Measurements from ENCODE around the gene CALML5. TPM values are rescaled to one million over a fixed set of nuclear protein-coding genes. Genes with fewer than 3 reads are reported as not detected.

CALML5 gene
- total RNA-seq, 3 donors from 2014 or later = 31.0 to 31.1 TPM; not detected in 1

DNA sequence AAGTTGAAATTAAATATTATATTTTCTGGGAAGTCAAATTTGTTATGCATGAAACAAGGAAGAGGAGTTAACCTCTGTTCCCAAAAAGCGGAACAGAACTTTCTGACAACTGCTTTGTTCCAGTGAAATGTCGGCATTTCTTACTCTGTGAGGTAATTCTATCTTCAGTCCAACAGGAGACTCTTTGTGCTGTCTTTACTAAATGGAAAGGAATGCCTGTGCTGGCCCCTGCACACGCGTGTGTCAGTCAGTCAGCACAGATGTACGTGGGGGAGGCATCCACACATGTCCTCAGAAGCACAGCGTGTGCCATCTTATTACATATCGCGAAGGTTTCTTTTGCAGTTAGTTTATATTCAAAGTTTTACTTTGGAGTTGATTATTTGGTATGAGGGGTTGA lies 49.5 kb downstream of the CALML5 start:
- Histone ChIP-seq H3K36me3 (peaks cover under 1% of the 10 kb centered on the region), H3K4me3 (peak overlapping the region; percentile 43 to 68 (median 57)), H3K27me3 (no peaks in the 10 kb centered on the region), H3K4me1 (no peaks in the 10 kb centered on the region), H3K27ac (peak overlapping the region in 1 of 2 donors; percentile 91), H3K9me3 (no peaks in the 10 kb centered on the region)
- peak in 2 of 3 donors; percentile 32 to 61 for TF ChIP-seq POLR2AphosphoS5 (IDR thresholded peaks at IDR 0.05)
- TF ChIP-seq, protein P1, sequence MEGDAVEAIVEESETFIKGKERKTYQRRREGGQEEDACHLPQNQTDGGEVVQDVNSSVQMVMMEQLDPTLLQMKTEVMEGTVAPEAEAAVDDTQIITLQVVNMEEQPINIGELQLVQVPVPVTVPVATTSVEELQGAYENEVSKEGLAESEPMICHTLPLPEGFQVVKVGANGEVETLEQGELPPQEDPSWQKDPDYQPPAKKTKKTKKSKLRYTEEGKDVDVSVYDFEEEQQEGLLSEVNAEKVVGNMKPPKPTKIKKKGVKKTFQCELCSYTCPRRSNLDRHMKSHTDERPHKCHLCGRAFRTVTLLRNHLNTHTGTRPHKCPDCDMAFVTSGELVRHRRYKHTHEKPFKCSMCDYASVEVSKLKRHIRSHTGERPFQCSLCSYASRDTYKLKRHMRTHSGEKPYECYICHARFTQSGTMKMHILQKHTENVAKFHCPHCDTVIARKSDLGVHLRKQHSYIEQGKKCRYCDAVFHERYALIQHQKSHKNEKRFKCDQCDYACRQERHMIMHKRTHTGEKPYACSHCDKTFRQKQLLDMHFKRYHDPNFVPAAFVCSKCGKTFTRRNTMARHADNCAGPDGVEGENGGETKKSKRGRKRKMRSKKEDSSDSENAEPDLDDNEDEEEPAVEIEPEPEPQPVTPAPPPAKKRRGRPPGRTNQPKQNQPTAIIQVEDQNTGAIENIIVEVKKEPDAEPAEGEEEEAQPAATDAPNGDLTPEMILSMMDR (IDR thresholded peaks at IDR 0.05) = peak; percentile 37 to 43 (median 41)
- TF ChIP-seq POLR2A (IDR thresholded peaks at IDR 0.05) = no peak
- DNase-seq (ENCODE audit: low spot score in 2 of 2) = no peak
- intact Hi-C loops (cut with DNase I; ENCODE audit: low total_unique reads) = loop anchor here (10.0 kb wide), 1 partner anchor 175 kb away; no protein-coding TSS in a partner anchor

DNA sequence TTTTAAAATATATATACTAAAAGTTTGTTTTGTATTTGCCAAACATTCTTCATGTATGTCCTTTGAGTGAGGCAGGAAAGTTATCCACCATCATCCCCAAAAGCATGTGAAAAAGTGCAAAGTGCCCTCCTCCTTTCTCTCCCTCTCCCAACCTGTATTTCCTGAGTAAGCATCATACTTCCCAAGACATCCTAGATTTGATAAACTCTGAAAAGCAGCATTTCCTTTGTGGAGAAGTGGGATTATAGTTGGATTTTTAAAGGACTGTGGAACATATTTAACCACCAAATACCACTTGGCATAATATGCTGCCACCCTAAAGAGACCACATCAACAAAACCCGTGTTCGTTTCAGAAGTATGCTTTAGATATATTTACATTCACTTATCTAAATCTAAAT lies 50.1 kb downstream of the CALML5 start:
- TF ChIP-seq POLR2AphosphoS5 (IDR thresholded peaks at IDR 0.05) = no peak
- TF ChIP-seq POLR2A (IDR thresholded peaks at IDR 0.05) = no peak
- TF ChIP-seq, protein P1 (IDR thresholded peaks at IDR 0.05) = no peak
- intact Hi-C loops (cut with DNase I; ENCODE audit: low total_unique reads) = loop anchor here (10.0 kb wide), 1 partner anchor 176 kb away; no protein-coding TSS in a partner anchor
- H3K4me3 ChIP-seq = peak overlapping the region; percentile 43 to 68 (median 57)
- peak overlapping the region; percentile 65 to 91 for H3K27ac ChIP-seq
- no peak for DNase-seq (ENCODE audit: low spot score in 2 of 2)
- H3K27me3 ChIP-seq = no peaks in the 10 kb centered on the region
- H3K9me3 ChIP-seq = no peaks in the 10 kb centered on the region
- no peaks in the 10 kb centered on the region for H3K4me1 ChIP-seq
- no peaks in the 10 kb centered on the region for H3K36me3 ChIP-seq

Other genes starting within 250 kb of the CALML5 start
- not detected for gene UCN3, start 134.6 kb downstream of the CALML5 start, total RNA-seq
- gene TUBAL3, start 94.7 kb downstream of the CALML5 start, total RNA-seq = 1 to 10 TPM in 2 of 3 donors, not detected in 1; 1.6 to 1.9 TPM
- 100 to 1,000 TPM in 2 of 3 donors, 10 to 100 TPM in 1; 87.2 to 179 (median 145) TPM for gene NET1, start 87.0 kb downstream of the CALML5 start, total RNA-seq
- 10 to 100 TPM in 1 of 3 donors, 1 to 10 TPM in 1, not detected in 1; 3.6 to 13.5 TPM for gene CALML3, start 25.4 kb upstream of the CALML5 start, total RNA-seq
- 10 to 100 TPM; 37.9 to 61.8 (median 42.9) TPM for gene ASB13, start 167.0 kb upstream of the CALML5 start, total RNA-seq
- 100 to 1,000 TPM in 1 of 3 donors, 10 to 100 TPM in 2; 80.5 to 115 (median 98.6) TPM for gene TASOR2, start 185.3 kb upstream of the CALML5 start, total RNA-seq

Measured in breast epithelium (tissue), 4 donors.